MM.1S (cell line): ENCODE measurements around the gene MTHFD1.

Experiments
- DNase-seq: peaks from one replicate; pipeline ENCODE4 v3.0.0-alpha.2; 2015
- H2AFZ ChIP-seq: fragments of 300-600 bp; sonication (generic); 2 replicates; pipeline ENCODE4 v1.6.0; 2016; ENCODE audit warnings: antibody characterized with exemption, low read length
- H3F3A ChIP-seq: fragments of 300-600 bp; sonication (generic); 2 replicates; pipeline ENCODE4 v1.6.1; 2016; ENCODE audit warnings: mild to moderate bottlenecking, antibody characterized with exemption, low read length, moderate library complexity, mixed read lengths; ENCODE audit not compliant: insufficient read depth
- H3K27ac ChIP-seq: fragments of 300-600 bp; sonication (generic); 2 replicates; pipeline ENCODE4 v1.5.1; 2016; ENCODE audit warnings: mild to moderate bottlenecking, low read length
- H3K27me3 ChIP-seq: fragments of 300-600 bp; sonication (generic); replicated peaks from 2 replicates; pipeline ENCODE4 v1.6.0; 2016; ENCODE audit warnings: low read length; ENCODE audit not compliant: insufficient read depth
- H3K36me3 ChIP-seq: fragments of 300-600 bp; sonication (generic); replicated peaks from 2 replicates; pipeline ENCODE4 v1.6.1; 2016; ENCODE audit warnings: mild to moderate bottlenecking, low read length, mixed read lengths; ENCODE audit not compliant: insufficient read depth
- H3K4me1 ChIP-seq: fragments of 300-600 bp; sonication (generic); 2 replicates; pipeline ENCODE4 v1.6.1; 2016; ENCODE audit warnings: low read length, mixed read lengths
- H3K4me2 ChIP-seq: fragments of 300-600 bp; sonication (generic); 2 replicates; pipeline ENCODE4 v1.6.0; 2016; ENCODE audit warnings: low read depth, low read length
- H3K4me3 ChIP-seq: fragments of 300-600 bp; sonication (generic); 2 replicates; pipeline ENCODE4 v1.5.1; 2016; ENCODE audit warnings: low read length, mixed read lengths
- H3K79me2 ChIP-seq: fragments of 300-600 bp; sonication (generic); 2 replicates; pipeline ENCODE4 v1.6.1; 2016; ENCODE audit warnings: mixed run types, low read length, mixed read lengths
- H3K9ac ChIP-seq: fragments of 300-600 bp; sonication (generic); 2 replicates; pipeline ENCODE4 v1.6.1; 2016; ENCODE audit warnings: low read length, mixed read lengths
- H3K9me2 ChIP-seq: fragments of 300-600 bp; sonication (generic); replicated peaks from 2 replicates; pipeline ENCODE4 v1.6.1; 2016; ENCODE audit warnings: mild to moderate bottlenecking, low read length, mixed read lengths; ENCODE audit not compliant: insufficient read depth
- H3K9me3 ChIP-seq: fragments of 300-600 bp; sonication (generic); replicated peaks from 2 replicates; pipeline ENCODE4 v1.6.1; 2016; ENCODE audit warnings: mild to moderate bottlenecking, low read length, mixed read lengths; ENCODE audit not compliant: insufficient read depth
- H4K20me1 ChIP-seq: fragments of 300-600 bp; sonication (generic); 2 replicates; pipeline ENCODE4 v1.6.1; 2016; ENCODE audit warnings: mild to moderate bottlenecking, low read length, moderate library complexity, mixed read lengths; ENCODE audit not compliant: insufficient read depth
- CTCF ChIP-seq: fragments of 300-600 bp; sonication (generic); IDR thresholded peaks from 2 replicates; pipeline ENCODE4 v1.5.1; 2016; ENCODE audit warnings: antibody characterized with exemption, low read length, mixed read lengths
- EZH2 ChIP-seq: fragments of 300-600 bp; sonication (generic); optimal IDR thresholded peaks from 2 replicates; pipeline ENCODE3; 2017; ENCODE audit warnings: low read depth, mild to moderate bottlenecking, antibody characterized with exemption, low read length, mixed read lengths
- EZH2phosphoT487 ChIP-seq: fragments of 300-600 bp; sonication (generic); IDR thresholded peaks from 2 replicates; pipeline ENCODE4 v1.6.1; 2018; ENCODE audit warnings: antibody characterized with exemption, low read length

Gene MTHFD1

GRCh38 chr14:64422005-64422404, 33.9 kb downstream of the MTHFD1 start:
- no peak overlapping the region for H3K4me2 ChIP-seq
- H4K20me1 ChIP-seq = no peaks in the 10 kb centered on the region
- TF ChIP-seq EZH2 (no peak), CTCF (no peak), EZH2phosphoT487 (no peak)
- H3K9me2 ChIP-seq = no peaks in the 10 kb centered on the region
- no peaks in the 10 kb centered on the region for H3K9me3 ChIP-seq
- H3K79me2 ChIP-seq = no peaks in the 10 kb centered on the region
- no peak overlapping the region for H2AFZ ChIP-seq
- H3F3A ChIP-seq = no peaks in the 10 kb centered on the region
- no peaks in the 10 kb centered on the region for H3K27me3 ChIP-seq
- DNase-seq = no peak
- no peak overlapping the region for H3K9ac ChIP-seq
- no peak overlapping the region for H3K4me3 ChIP-seq
- no peaks in the 10 kb centered on the region for H3K36me3 ChIP-seq
- H3K4me1 ChIP-seq = no peaks in the 10 kb centered on the region
- H3K27ac ChIP-seq = no peak overlapping the region

- H3K79me2 ChIP-seq = no peaks in the 10 kb centered on the region
- no peaks in the 10 kb centered on the region for H4K20me1 ChIP-seq
- no peak overlapping the region for H3K4me2 ChIP-seq
- H3K27ac ChIP-seq = no peak overlapping the region
- no peaks in the 10 kb centered on the region for H3K27me3 ChIP-seq
- H3K4me3 ChIP-seq = no peak overlapping the region
- H3K9ac ChIP-seq = no peak overlapping the region
- H3K9me3 ChIP-seq = no peaks in the 10 kb centered on the region
- H3K9me2 ChIP-seq = no peaks in the 10 kb centered on the region
- H2AFZ ChIP-seq = no peak overlapping the region
- no peak for TF ChIP-seq EZH2phosphoT487
- no peak for TF ChIP-seq EZH2
- TF ChIP-seq CTCF = no peak
- no peaks in the 10 kb centered on the region for H3F3A ChIP-seq
- DNase-seq = no peak
- no peaks in the 10 kb centered on the region for H3K4me1 ChIP-seq
- H3K36me3 ChIP-seq = no peaks in the 10 kb centered on the region
These were observed 34.6 kb downstream of the MTHFD1 start for GRCh38 chr14:64422756-64423155.

- TF ChIP-seq CTCF (no peak), EZH2phosphoT487 (no peak), EZH2 (no peak)
- no peak for DNase-seq
- Histone ChIP-seq H3K4me3 (no peak overlapping the region), H3K4me2 (no peak overlapping the region), H3K9me2 (no peaks in the 10 kb centered on the region), H3K9ac (no peak overlapping the region), H3K79me2 (no peaks in the 10 kb centered on the region), H4K20me1 (no peaks in the 10 kb centered on the region), H3K36me3 (no peaks in the 10 kb centered on the region), H3F3A (no peaks in the 10 kb centered on the region), H3K4me1 (no peaks in the 10 kb centered on the region), H3K9me3 (no peaks in the 10 kb centered on the region), H3K27ac (no peak overlapping the region), H2AFZ (no peak overlapping the region), H3K27me3 (no peaks in the 10 kb centered on the region)
These were observed 35.8 kb downstream of the MTHFD1 start for GRCh38 chr14:64423987-64424386.
